NK-92 treated with Interleukin-12 subunit alpha and Interleukin-12 subunit beta, amount 100 ng/mL, for 24 hours (cell line): ENCODE data around the gene TOLLIP.
"Not testable (repeated sequence)": the region's sequence is repeated elsewhere in the genome, so short reads cannot be mapped to it uniquely, and the experiment has no call there.

Experiments
- DNase-seq: peaks from one replicate; lab custom pipeline; 2025; lab: John Stamatoyannopoulos, UW

Gene TOLLIP

DNA sequence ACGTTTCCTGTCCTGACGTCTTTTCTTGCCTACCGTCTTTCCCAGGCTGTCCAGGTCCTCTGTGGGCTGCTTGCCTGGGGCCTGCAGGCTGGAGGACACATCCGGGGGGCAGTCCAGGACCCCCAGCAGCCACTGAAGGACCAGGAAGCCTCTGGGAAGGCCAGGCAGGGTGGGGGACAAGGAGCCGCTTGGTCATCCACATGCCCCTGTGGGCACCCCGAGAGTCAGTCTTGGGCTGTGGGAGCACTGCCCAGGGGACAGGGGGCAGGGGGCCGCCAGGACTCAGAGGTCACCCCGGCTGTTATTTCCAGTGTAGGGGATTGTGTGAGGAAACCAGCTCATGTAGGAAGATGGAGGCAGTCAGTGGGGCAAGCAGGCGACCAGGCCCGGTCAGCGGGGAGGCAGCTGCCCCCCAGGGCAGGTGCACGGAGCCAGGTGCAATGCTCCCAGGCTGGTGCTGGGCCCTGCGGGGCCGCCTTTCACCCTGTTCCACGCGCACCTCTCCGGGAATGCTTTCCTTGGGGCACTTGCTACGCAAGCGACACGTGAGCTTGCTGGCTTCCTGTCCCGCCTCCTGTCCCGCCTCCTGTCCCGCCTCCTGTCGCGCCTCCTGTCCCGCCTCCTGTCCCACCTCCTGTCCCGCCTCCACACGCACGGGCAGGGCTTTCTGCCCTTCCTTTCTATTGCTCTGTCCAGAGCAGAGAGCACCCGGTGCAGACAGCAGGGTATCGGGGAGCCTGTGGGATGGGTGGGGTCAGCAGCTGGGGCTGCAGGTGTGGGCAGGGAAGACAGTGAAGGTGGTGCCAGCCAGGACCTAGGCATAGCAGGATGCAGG is 47.0 kb downstream of the TOLLIP start:
- peak; percentile 77 for DNase-seq

DNA sequence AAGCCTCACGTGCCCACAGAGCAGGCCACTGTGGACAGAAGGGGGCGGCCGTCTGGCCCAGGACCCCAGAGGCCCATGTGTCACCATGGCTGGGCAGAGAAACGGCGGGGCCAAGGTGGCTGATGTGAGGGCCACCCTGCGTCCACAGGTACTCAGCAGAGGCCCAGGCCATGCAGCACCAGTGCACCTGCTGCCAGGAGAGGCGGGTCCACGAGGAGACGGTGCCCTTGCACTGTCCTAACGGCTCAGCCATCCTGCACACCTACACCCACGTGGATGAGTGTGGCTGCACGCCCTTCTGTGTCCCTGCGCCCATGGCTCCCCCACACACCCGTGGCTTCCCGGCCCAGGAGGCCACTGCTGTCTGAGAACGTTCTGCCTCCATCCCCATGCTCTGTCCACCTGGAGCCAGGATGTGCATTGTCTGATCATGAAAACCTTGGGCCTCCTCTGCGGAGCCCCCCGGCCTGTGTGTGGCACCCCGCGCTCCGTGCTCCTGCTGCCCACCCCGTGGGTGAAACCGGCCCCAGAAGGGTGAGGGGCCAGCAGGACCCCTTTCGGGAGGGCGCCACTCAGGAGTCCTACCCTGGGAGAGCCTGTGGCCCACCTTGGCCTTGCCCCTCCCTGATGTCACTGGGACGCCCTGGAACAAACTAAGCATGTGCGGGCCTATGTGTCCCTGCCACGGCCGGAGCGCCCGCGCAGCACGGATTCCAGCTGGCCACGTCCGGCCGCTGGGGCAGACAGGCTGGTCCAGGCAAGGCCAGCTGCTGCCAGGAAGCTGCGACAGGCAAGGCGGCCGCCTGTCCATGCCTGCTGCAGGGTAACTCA is 48.0 kb downstream of the TOLLIP start:
- no peak for DNase-seq

GRCh38 chr11:1260620-1261019 is 48.8 kb downstream of the TOLLIP start:
- no peak for DNase-seq

GRCh38 chr11:1260023-1260501 is 49.4 kb downstream of the TOLLIP start:
- peak; percentile 19 for DNase-seq

GRCh38 chr11:1259561-1259960 is 49.9 kb downstream of the TOLLIP start:
- no peak for DNase-seq

DNA sequence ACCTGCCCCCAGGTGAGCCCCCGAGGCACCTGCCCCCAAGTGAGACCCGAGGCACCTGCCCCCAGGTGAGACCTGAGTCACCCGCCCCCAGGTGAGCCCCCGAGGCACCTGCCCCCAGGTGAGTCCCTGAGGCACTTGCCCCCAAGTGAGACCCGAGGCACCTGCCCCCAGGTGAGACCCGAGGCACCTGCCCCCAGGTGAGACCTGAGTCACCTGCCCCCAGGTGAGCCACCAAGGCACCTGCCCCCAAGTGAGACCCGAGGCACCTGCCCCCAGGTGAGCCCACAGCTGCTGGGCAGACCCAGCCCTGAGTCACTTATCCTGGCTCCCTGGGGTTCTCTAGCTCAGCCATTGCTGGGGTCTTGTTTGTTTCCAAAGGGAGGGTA is 50.4 kb downstream of the TOLLIP start:
- DNase-seq = no peak

DNA sequence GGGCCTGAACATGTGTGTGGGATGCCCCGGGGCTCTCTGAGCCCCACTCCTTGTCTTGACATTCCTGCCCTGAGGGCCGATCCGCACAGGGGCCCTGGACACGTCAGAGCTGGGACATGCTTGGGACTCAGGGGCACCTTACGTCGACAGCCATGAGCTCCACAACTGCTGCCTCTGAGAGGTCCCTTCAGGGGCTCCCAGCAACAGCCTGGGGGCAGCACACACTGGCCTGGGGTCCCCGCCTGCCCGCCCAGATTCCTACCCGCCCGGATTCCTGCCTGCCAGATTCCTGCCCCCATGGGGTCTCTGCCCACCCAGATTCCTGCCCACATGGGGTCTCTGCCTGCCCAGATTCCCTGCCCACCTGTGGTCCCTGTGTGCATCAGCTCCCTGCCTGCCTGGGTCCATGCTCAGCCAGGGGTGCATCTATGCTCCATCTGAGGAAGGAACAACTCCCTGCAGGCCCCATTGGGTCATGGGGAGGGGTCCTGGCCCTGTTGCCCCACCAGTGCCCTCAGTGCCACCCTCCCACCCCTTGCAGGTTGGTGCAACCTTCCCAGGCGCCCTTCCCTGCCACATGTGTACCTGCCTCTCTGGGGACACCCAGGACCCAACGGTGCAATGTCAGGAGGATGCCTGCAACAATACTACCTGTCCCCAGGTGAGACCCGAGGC is 50.9 kb downstream of the TOLLIP start:
- no peak for DNase-seq

GRCh38 chr11:1257916-1258315 is 51.5 kb downstream of the TOLLIP start:
- DNase-seq = no peak

DNA sequence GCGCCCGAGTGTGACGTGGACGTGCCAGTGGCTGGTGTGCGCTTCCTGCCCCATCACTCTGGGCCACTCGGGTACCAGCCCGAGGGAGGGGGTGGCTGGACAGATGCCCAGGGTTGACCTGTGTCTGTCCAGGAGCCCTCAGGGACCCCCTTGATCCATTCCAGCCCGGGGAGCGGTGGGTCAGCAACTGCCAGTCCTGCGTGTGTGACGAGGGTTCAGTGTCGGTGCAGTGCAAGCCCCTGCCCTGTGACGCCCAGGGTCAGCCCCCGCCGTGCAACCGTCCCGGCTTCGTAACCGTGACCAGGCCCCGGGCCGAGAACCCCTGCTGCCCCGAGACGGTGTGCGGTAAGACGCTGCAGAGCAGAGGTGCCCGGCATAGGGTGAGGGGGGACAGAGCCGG is 52.1 kb downstream of the TOLLIP start:
- DNase-seq = no peak

DNA sequence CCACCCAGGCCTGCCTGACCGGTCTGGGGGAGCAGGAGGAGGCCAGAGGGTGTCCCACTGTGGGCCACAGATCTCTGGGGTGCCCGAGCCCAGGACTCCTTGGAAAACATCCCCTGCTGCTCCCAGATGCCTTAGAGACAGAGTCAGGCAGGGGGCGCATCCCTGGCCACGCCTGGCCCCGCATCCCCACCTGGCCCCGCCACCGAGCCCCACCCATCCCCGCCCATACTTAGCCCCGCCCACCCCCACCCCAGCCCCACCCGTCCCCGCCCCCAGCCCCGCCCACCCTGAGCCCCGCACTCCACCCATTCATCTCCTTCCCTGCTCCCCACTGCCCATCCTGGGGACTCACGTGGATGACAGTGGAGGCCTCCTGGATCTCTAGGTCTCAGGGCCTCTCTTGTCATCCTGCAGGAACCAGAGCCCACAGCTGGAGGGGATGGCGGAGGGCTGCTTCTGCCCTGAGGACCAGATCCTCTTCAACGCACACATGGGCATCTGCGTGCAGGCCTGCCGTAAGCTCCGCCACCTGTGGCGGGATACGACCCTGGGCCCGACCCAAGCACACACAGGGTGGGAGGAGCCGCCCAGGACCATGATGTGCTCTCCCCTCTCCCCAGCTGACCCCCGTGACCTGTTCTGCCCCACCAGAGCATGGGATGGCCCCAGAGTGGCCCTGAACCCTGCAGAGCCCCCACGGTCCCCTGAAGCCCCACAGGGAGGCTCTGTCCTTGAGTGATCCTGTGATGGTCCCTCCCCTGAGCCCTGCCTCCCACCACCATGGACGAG is 53.0 kb downstream of the TOLLIP start:
- no peak for DNase-seq

- DNase-seq = no peak
These were observed 54.3 kb downstream of the TOLLIP start for GRCh38 chr11:1255151-1255550.

- DNase-seq = no peak
These were observed 54.7 kb downstream of the TOLLIP start for GRCh38 chr11:1254733-1255132.

DNA sequence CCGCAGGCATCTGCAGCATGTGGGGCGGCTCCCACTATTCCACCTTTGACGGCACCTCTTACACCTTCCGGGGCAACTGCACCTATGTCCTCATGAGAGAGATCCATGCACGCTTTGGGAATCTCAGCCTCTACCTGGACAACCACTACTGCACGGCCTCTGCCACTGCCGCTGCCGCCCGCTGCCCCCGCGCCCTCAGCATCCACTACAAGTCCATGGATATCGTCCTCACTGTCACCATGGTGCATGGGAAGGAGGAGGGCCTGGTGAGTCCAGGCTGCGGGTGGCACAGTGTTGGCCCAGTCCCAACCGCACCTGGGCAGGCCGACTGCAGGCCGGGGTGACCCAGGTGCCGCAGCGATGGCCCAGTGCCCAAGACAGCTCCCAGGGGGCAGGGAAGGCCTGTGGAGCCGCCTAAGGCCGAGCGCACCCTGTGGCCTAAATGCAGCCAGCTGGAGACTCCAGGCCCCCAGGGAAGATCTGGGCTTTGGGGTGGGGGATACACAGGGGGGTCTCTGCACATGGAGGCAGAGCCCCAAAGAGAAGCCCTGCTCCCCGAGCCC is 55.3 kb downstream of the TOLLIP start:
- DNase-seq = no peak

DNA sequence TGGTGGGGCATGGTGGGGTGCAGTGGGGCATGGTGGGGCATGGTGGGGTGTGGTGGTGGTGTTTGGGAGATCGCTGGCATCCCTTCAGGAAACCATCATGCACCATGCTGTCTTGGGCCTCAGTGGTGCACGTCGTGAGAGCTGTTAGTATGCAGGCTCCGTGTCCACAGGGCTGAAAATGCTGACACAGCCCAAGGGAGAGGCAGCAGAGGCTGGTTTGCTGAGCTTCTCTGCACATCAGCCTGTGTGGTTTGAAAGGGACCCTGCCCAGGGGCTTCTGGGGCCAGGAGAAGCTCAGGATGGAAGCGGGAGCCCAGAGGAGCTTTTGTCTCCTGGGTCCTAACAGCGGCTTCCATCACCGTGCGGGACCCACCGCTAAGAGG is 56.3 kb downstream of the TOLLIP start:
- no peak for DNase-seq

DNA sequence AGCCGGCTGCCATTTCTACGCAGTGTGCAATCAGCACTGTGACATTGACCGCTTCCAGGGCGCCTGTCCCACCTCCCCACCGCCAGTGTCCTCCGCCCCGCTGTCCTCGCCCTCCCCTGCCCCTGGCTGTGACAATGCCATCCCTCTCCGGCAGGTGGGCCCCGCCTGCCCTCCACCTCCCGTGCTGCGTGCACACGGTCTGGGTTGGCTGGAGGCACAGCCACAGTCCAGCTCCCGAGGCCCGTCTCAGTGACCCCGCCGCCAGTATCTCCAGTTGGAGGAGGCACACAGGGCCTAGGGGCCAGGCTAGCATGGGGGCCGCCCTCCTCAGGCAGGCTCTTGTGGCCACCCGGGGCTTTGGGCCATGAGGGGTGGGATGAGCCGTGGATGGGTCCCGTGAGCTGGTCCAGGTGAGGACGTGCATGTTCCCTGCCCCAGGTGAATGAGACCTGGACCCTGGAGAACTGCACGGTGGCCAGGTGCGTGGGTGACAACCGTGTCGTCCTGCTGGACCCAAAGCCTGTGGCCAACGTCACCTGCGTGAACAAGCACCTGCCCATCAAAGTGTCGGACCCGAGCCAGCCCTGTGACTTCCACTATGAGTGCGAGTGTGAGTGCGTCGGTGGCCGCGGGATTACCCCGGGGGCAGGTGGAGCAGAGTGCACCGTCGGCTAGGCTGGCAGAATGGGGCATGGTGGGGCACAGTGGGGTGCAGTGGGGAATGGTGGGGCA is 56.9 kb downstream of the TOLLIP start:
- no peak for DNase-seq

- no peak for DNase-seq
These were observed 58.1 kb downstream of the TOLLIP start for GRCh38 chr11:1251236-1251770.

- DNase-seq = not testable (repeated sequence)
These were observed 59.0 kb downstream of the TOLLIP start for GRCh38 chr11:1250411-1250810.

DNA sequence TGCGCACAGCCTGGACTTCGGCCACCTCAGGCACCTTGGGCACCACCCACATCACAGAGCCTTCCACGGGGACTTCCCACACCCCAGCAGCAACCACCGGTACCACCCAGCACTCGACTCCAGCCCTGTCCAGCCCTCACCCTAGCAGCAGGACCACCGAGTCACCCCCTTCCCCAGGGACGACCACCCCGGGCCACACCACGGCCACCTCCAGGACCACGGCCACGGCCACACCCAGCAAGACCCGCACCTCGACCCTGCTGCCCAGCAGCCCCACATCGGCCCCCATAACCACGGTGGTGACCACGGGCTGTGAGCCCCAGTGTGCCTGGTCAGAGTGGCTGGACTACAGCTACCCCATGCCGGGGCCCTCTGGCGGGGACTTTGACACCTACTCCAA is 60.5 kb downstream of the TOLLIP start:
- not testable (repeated sequence) for DNase-seq

DNA sequence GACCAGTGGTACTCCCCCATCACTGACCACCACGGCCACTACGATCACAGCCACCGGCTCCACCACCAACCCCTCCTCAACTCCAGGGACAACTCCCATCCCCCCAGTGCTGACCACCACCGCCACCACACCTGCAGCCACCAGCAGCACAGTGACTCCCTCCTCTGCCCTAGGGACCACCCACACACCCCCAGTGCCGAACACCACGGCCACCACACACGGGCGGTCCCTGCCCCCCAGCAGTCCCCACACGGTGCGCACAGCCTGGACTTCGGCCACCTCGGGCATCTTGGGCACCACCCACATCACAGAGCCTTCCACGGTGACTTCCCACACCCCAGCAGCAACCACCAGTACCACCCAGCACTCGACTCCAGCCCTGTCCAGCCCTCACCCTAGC is 62.4 kb downstream of the TOLLIP start:
- DNase-seq = not testable (repeated sequence)

- not testable (repeated sequence) for DNase-seq
These were observed 63.1 kb downstream of the TOLLIP start for GRCh38 chr11:1246301-1246700.
